CD4-positive, alpha-beta T cell treated with Interferon gamma for 1 hour (primary cell): ENCODE data around the gene ATP11A.
"Not testable (repeated sequence)": the region's sequence is repeated elsewhere in the genome, so short reads cannot be mapped to it uniquely, and the experiment has no call there.

ENCODE experiments used
- DNase-seq: peaks from one replicate; pipeline ENCODE4 v3.0.0-alpha.2; 2020

Gene ATP11A

GRCh38 chr13:112693831-112694497 is 4.1 kb downstream of the ATP11A start:
- DNase-seq: no peak

GRCh38 chr13:112695121-112695520 is 5.3 kb downstream of the ATP11A start:
- no peak for DNase-seq

GRCh38 chr13:112696001-112696868 is 6.4 kb downstream of the ATP11A start:
- no peak for DNase-seq

GRCh38 chr13:112696869-112697465 is 7.1 kb downstream of the ATP11A start:
- DNase-seq: no peak

GRCh38 chr13:112697756-112698655 is 8.2 kb downstream of the ATP11A start:
- no peak for DNase-seq

GRCh38 chr13:112699322-112699918 is 9.6 kb downstream of the ATP11A start:
- no peak for DNase-seq

- DNase-seq: no peak
These were observed 10.6 kb downstream of the ATP11A start for GRCh38 chr13:112700291-112701060.

- DNase-seq: no peak
These were observed 12.6 kb downstream of the ATP11A start for GRCh38 chr13:112702341-112702985.

- DNase-seq: no peak
These were observed 13.1 kb downstream of the ATP11A start for GRCh38 chr13:112702986-112703379.

GRCh38 chr13:112703449-112704284 is 13.8 kb downstream of the ATP11A start:
- no peak for DNase-seq

GRCh38 chr13:112704308-112705145 is 14.7 kb downstream of the ATP11A start:
- no peak for DNase-seq

GRCh38 chr13:112705286-112705685 is 15.4 kb downstream of the ATP11A start:
- DNase-seq: no peak

GRCh38 chr13:112706171-112706570 is 16.3 kb downstream of the ATP11A start:
- DNase-seq: no peak

- DNase-seq: no peak
These were observed 18.9 kb downstream of the ATP11A start for GRCh38 chr13:112708560-112709240.

- not testable (repeated sequence) for DNase-seq
These were observed 19.5 kb downstream of the ATP11A start for GRCh38 chr13:112709316-112709715.

- DNase-seq: no peak
These were observed 20.3 kb downstream of the ATP11A start for GRCh38 chr13:112709825-112710783.

- no peak for DNase-seq
These were observed 21.2 kb downstream of the ATP11A start for GRCh38 chr13:112710855-112711527.
